GM19035 (cell line): Measurements from ENCODE around the gene TOR4A.

Experiments used
- ATAC-seq: cut with Tn5 transposase; IDR thresholded peaks from one replicate; pipeline ENCODE4 v1.9.1; 2021; ENCODE audit not compliant: unreplicated experiment

TOR4A gene

GRCh38 chr9:137277329-137278041 lies at the start of gene TOR4A:
TSS of gene TOR4A (plus strand) at chr9:137277726. CDS start at chr9:137278690, 964 bp downstream.
- peak; percentile 69 for ATAC-seq

GRCh38 chr9:137227853-137228505 lies 49.5 kb upstream of the TOR4A start:
- ATAC-seq = no peak

DNA sequence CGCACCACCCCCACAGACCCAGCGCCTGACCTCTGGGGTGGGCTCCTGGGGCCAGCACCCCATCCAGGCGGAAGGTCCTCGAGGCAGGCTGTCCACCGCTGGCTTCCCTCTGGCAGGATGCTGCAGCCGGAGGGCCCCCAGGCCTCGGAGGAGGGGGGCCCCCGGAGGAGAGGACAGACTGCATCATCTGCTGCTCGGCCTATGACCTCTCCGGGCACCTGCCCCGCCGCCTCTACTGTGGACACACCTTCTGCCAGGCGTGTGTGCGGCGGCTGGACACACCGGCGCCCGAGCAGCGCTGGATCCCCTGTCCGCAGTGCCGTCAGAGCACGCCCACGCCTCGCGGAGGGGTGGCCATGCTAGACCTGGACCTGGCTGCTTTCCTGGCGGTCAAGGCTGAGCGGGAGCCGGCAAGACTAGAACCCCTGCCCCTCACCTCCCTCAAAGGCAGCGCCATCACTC lies 49.0 kb upstream of the TOR4A start:
- ATAC-seq = no peak

- ATAC-seq = no peak
Measured at GRCh38 chr9:137228968-137229896, 48.3 kb upstream of the TOR4A start.

- no peak for ATAC-seq
Measured at GRCh38 chr9:137229903-137230704, 47.4 kb upstream of the TOR4A start.

GRCh38 chr9:137230705-137231371 lies 46.7 kb upstream of the TOR4A start, which contains the start of gene SLC34A3:
TSS of gene SLC34A3 (plus strand) at chr9:137230901. CDS start at chr9:137231703, 802 bp downstream.
- ATAC-seq = no peak

DNA sequence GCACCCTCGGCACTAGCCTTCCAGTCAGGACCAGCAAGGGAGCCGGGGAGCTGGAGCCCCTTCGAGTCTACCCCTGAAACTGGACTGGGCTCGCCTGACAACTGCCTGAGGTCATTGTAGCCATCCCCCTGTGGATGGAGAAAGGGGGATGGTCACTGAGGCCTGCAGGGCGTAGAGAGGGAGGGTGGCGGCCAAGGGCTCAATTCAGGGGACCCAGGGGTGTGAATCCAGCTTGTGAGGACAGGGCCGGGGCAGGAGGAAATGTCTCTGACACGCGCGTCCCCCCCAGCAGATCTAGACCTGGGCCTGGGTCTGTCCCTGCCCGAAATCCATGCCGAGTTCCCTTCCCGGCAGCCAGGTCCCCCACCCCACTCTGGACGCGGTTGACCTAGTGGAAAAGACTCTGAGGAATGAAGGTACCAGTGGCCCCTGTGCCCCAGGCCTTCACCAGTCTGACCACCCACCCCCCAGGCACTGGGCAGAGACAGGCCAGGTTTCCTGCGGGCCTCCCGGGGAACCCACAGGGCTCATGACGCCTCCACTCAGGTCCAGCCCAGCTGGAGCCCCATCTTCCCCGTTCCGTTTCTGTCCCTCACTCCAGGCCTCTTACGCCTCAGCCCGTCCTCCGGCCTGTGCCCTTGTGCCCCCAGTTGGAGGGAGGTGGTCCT lies 46.0 kb upstream of the TOR4A start:
- no peak for ATAC-seq

- no peak for ATAC-seq
Measured at GRCh38 chr9:137232101-137232500, 45.4 kb upstream of the TOR4A start.

- ATAC-seq = no peak
Measured at GRCh38 chr9:137232510-137232909, 45.0 kb upstream of the TOR4A start.

- ATAC-seq = no peak
Measured at GRCh38 chr9:137233143-137233980, 44.2 kb upstream of the TOR4A start.

DNA sequence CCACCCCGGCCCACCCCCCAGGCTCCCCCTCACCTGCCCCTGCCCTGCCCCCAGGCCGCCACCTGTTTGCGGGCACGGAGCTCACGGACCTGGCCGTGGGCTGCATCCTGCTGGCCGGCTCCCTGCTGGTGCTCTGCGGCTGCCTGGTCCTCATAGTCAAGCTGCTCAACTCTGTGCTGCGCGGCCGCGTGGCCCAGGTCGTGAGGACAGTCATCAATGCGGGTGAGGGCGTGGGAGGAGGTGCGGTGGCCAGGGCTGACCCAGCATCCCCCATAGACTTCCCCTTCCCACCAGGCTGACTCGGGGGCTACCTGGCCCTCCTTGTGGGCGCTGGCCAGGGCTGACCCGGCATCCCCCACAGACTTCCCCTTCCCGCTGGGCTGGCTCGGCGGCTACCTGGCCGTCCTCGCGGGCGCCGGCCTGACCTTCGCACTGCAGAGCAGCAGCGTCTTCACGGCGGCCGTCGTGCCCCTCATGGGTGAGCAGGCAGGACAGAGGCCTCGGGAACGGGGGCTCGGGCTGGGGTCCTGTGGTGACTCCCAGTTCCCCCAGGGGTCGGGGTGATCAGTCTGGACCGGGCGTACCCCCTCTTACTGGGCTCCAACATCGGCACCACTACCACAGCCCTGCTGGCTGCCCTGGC lies 43.4 kb upstream of the TOR4A start:
- no peak for ATAC-seq

GRCh38 chr9:137234758-137235423 lies 42.6 kb upstream of the TOR4A start:
- ATAC-seq = no peak

- ATAC-seq = no peak
Measured at GRCh38 chr9:137235424-137236237, 41.9 kb upstream of the TOR4A start.

DNA sequence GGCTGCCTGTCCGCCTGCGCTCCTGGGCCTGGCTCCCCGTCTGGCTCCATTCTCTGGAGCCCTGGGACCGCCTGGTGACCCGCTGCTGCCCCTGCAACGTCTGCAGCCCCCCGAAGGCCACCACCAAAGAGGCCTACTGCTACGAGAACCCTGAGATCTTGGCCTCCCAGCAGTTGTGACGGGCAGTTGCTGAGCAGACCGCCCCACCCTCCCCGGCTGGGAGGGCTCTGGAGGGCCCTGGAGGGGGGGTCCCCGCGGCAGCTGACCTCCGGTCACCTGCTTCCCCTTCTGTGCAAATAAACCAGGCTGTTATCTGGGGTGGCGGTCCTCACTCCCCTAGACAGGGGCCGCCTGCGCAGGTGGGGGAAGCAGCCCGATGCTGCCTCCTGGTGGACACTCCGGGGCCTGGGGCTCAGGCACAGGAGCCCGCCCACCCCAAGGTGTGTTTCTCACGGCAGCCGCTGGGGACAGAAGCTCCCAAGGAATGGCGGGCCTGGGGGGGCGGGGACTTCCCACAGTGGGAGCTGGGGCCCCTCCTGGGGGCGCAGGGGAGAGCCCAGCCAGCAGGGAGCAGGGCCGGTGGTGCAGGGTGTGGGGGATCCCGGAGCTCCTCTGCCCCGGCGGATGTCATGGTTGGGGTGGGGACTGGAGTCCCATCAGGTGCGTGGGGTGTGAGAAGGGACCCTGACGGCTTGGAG lies 41.1 kb upstream of the TOR4A start:
- no peak for ATAC-seq

DNA sequence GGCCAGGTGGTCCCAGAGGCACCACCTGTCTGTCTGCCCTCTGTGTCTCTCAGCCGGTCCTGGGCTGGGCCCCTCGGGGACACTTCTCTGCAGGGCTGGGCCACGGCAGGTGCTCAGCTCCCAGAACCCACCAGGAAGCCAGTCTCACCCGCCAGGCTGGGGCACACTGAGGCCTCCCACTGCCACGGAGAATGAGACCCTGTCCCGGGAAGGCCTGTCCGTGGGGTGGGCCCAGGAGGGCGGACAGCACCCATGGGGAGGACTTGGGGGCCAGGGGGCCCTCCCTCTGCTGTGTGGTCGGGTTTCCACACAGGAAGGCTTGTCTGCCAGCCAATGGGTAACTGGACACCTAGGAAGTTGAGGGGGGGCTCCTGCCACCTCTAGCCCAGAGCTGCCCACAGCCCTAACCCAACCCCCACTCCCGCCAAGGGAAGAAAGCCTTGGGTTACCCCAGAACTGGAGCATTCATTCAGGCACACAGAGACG lies 40.5 kb upstream of the TOR4A start:
- ATAC-seq = no peak
